ENCODE data around the gene IRAG1. TPM values are rescaled to one million over a fixed set of nuclear protein-coding genes. Genes with fewer than 3 reads are reported as not detected.

The IRAG1 gene
- total RNA-seq, 1 donor from 2014 or later: 236 TPM

- no peak overlapping the region for H3K4me3 ChIP-seq
- H3K4me1 ChIP-seq: peaks cover 19 to 61% of the 10 kb centered on the region in 2 donors
- H3K27ac ChIP-seq: peak overlapping the region; percentile 88 to 93
- H3K9me3 ChIP-seq: no peaks in the 10 kb centered on the region
- no peak for DNase-seq (ENCODE audit: low spot score in 2 of 2)
- no peaks in the 10 kb centered on the region for H3K27me3 ChIP-seq
- intact Hi-C loops (cut with DNase I): loop anchor here (2.0 kb wide), 1 partner anchor 16 kb away; no protein-coding TSS in a partner anchor
- no peak for TF ChIP-seq CTCF (IDR thresholded peaks at IDR 0.05)
- peaks cover 32 to 49% of the 10 kb centered on the region in 2 donors for H3K36me3 ChIP-seq
Measured at GRCh38 chr11:10646681-10647355, 46.7 kb downstream of the IRAG1 start.

GRCh38 chr11:10646005-10646404 is 47.5 kb downstream of the IRAG1 start:
- no peaks in the 10 kb centered on the region for H3K27me3 ChIP-seq
- DNase-seq (ENCODE audit: low spot score in 2 of 2): no peak
- no peaks in the 10 kb centered on the region for H3K9me3 ChIP-seq
- TF ChIP-seq CTCF (IDR thresholded peaks at IDR 0.05): no peak
- peaks cover 32 to 49% of the 10 kb centered on the region in 2 donors for H3K36me3 ChIP-seq
- H3K4me1 ChIP-seq: peaks cover 19 to 57% of the 10 kb centered on the region in 2 donors
- peak overlapping the region; percentile 88 to 93 for H3K27ac ChIP-seq
- intact Hi-C loops (cut with DNase I): loop anchor here (2.0 kb wide), 1 partner anchor 15 kb away; no protein-coding TSS in a partner anchor
- H3K4me3 ChIP-seq: no peak overlapping the region

GRCh38 chr11:10645212-10645795 is 48.3 kb downstream of the IRAG1 start:
- H3K27ac ChIP-seq: peak overlapping the region; percentile 88 to 93
- peaks cover 22 to 54% of the 10 kb centered on the region in 2 donors for H3K4me1 ChIP-seq
- H3K36me3 ChIP-seq: peaks cover 29 to 44% of the 10 kb centered on the region in 2 donors
- H3K4me3 ChIP-seq: no peak overlapping the region
- no peaks in the 10 kb centered on the region for H3K27me3 ChIP-seq
- no peaks in the 10 kb centered on the region for H3K9me3 ChIP-seq
- no peak for DNase-seq (ENCODE audit: low spot score in 2 of 2)
- intact Hi-C loops (cut with DNase I): no loop called here
- TF ChIP-seq CTCF (IDR thresholded peaks at IDR 0.05): no peak

Other genes with a start within 250 kb of the IRAG1 start
- 2.3 TPM for gene AMPD3, start 238.5 kb downstream of the IRAG1 start, total RNA-seq
- 10.9 TPM for gene RNF141, start 152.6 kb downstream of the IRAG1 start, total RNA-seq
- gene LYVE1, start 125.1 kb downstream of the IRAG1 start, total RNA-seq: 66.3 TPM
- 3.1 TPM for gene CTR9, start 57.5 kb upstream of the IRAG1 start, total RNA-seq
- 311 TPM for gene EIF4G2, start 115.2 kb upstream of the IRAG1 start, total RNA-seq
- gene ZBED5, start 164.3 kb upstream of the IRAG1 start, total RNA-seq: 7.8 TPM

Measured in ascending aorta (tissue), 2 donors.